Vagina (tissue), 2 donors: ENCODE results near the gene CPLX1.

Experiments used
- CTCF ChIP-seq, 3 experiments: fragments of 450-650 bp in 2 of 3; fragments of 200-600 bp in 1 of 3; sonication (generic) in 1 of 3; IDR thresholded peaks; one replicate each; pipeline ENCODE4 v1.5.1; 2017 to 2019; ENCODE audit warnings: antibody characterized with exemption in 3 of 3, mild to moderate bottlenecking in 2 of 3, moderate library complexity in 2 of 3
- POLR2A ChIP-seq, 2 donors: fragments of 450-650 bp; IDR thresholded peaks; one replicate each; pipeline ENCODE4 v1.6.1; 2017; ENCODE audit warnings: antibody characterized with exemption in 2 of 2, mild to moderate bottlenecking in 2 of 2, moderate library complexity in 2 of 2

GRCh38 chr4:856225-856901, 30.4 kb upstream of the CPLX1 start:
- TF ChIP-seq CTCF (IDR thresholded peaks at IDR 0.05), result no peak
- TF ChIP-seq POLR2A (IDR thresholded peaks at IDR 0.05), result no peak
